VCaP (cell line): Measurements from ENCODE around the gene HOMEZ.

Experiments
- H3K27ac ChIP-seq: fragments of 450-650 bp; 2 replicates; pipeline ENCODE4 v1.5.1; 2017
- TF ChIP-seq, protein P1 (sequence below): fragments of 450-650 bp; conservative IDR thresholded peaks from 2 replicates; pipeline ENCODE4 v1.5.1; 2017; ENCODE audit warnings: mild to moderate bottlenecking, moderate library complexity

HOMEZ gene

GRCh38 chr14:23310546-23310945 is 24.6 kb upstream of the HOMEZ start:
- H3K27ac ChIP-seq = no peak overlapping the region
- TF ChIP-seq, protein P1, sequence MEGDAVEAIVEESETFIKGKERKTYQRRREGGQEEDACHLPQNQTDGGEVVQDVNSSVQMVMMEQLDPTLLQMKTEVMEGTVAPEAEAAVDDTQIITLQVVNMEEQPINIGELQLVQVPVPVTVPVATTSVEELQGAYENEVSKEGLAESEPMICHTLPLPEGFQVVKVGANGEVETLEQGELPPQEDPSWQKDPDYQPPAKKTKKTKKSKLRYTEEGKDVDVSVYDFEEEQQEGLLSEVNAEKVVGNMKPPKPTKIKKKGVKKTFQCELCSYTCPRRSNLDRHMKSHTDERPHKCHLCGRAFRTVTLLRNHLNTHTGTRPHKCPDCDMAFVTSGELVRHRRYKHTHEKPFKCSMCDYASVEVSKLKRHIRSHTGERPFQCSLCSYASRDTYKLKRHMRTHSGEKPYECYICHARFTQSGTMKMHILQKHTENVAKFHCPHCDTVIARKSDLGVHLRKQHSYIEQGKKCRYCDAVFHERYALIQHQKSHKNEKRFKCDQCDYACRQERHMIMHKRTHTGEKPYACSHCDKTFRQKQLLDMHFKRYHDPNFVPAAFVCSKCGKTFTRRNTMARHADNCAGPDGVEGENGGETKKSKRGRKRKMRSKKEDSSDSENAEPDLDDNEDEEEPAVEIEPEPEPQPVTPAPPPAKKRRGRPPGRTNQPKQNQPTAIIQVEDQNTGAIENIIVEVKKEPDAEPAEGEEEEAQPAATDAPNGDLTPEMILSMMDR = no peak

- TF ChIP-seq, protein P1 = no peak
- H3K27ac ChIP-seq = peak overlapping the region; percentile 87; the same call in 1 of the 2 replicates
Observed at GRCh38 chr14:23308721-23309445, 23.0 kb upstream of the HOMEZ start.

DNA sequence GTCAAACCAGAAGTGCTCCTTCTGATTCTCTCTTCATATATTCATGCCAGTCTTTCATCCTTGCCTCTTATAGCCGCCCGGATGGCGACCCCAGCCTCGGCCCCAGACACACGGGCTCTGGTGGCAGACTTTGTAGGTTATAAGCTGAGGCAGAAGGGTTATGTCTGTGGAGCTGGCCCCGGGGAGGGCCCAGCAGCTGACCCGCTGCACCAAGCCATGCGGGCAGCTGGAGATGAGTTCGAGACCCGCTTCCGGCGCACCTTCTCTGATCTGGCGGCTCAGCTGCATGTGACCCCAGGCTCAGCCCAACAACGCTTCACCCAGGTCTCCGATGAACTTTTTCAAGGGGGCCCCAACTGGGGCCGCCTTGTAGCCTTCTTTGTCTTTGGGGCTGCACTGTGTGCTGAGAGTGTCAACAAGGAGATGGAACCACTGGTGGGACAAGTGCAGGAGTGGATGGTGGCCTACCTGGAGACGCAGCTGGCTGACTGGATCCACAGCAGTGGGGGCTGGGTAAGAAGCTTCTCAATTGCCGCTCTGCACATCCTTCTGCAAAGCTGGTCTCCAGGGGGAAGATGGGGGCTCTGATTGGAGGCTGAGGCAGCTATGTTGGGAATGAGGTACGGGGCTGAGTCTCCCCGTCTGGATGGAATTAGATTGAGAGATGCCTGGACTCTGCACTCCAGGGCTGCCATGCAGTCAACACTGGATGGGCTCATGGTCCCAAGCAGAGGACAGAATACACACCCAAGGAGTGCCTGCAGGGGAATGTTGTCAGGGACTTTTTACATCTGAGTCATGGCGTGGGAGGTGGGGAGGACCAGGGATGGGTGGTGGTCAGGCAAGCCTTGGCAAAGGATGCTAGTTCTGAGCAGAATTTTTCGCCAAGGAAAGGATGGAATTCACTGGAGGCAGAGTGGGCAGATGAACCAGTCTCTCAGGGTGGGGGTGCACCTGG is 22.0 kb upstream of the HOMEZ start:
- H3K27ac ChIP-seq = peak overlapping the region; percentile 87; the same call in 1 of the 2 replicates
- TF ChIP-seq, protein P1 = no peak

DNA sequence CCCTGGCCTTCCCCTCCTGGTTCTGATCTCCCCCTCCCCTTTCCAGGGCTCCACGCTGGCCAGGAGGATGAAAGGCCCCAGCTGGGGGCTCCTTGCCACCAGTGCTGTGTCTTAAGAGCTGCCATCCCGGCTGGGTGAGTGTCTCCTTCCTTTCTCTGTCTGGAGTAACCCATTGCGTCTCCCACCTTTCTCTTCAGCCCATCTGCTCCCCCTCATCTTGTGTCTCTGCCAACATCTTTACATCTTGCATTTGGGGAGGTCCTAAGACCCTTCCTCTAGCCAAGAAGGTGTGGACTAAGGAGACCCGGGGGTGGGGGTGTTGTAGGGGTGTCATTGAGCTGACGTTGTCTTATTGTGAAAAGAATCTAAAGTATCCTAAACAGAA is 21.2 kb upstream of the HOMEZ start:
- peak overlapping the region; percentile 87 for H3K27ac ChIP-seq
- TF ChIP-seq, protein P1 = no peak

DNA sequence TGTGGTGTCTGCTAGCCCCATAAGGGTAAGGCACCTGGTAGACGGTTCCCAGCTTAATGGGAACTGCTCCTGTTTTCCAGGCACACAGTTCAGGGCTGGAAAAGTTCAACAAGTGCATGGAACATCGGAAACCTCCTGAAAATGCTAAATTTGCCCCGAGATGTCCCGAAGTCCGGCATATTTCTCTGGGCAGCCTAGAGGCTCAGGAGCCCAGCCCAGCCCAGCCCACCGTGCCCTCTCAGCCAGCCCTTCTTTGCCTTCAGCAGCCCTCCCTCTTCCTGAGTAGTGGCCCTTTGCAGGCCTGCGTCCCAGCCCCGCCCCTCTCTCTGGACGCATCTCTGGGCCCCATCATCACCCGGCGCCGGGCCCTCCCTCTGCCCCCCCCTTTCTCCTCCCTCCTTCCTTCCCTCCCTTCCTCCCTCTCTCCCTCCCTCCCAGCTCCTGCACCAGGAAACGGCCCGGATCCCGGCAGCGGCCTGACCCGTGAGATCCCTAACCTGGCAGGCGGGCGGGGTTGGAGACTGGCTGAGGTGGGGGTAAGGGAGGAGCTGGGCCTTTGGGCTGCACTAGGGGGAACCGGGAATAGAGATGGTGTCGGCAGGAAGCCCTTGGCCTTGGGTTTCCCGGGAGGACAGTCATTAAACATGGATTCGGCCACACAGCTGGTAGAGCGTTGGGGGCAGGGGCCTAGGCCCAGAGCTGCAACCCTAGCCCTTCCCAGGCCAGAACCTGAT is 20.6 kb upstream of the HOMEZ start, which contains the start of gene BCL2L2:
BCL2L2 (plus strand) TSS at position 422 of the 734 bp plus-strand sequence. CDS start 935 bp downstream, outside the sequence.
- H3K27ac ChIP-seq = peak within 1 kb of the TSS; percentile 87

GRCh38 chr14:23302290-23303225 is 16.6 kb upstream of the HOMEZ start, which contains the start of gene PPP1R3E:
Gene PPP1R3E, minus strand, starts transcription at chr14:23302859. Its CDS starts 283 bp downstream, at chr14:23302576.
- TF ChIP-seq, protein P1 = no peak
- H3K27ac ChIP-seq = peak within 1 kb of the TSS; percentile 92

More for the DNA sequence above, 20.6 kb upstream of the HOMEZ start, which contains the start of gene BCL2L2:
- TF ChIP-seq, protein P1 = no peak
